ENCODE results near the gene PDIA3. TPM values are rescaled to one million over a fixed set of nuclear protein-coding genes. Genes with fewer than 3 reads are reported as not detected.
"Not testable (repeated sequence)": the region's sequence is repeated elsewhere in the genome, so short reads cannot be mapped to it uniquely, and the experiment has no call there.

The PDIA3 gene
- total RNA-seq, 4 donors from 2014 or later: 74.6 to 155 (median 129) TPM

GRCh38 chr15:43808435-43808950, 62.3 kb downstream of the PDIA3 start:
- Histone ChIP-seq H3K27me3 (no peaks in the 10 kb centered on the region), H3K27ac (no peak overlapping the region), H3K36me3 (peaks cover 23 to 100% (median 65%) of the 10 kb centered on the region in 3 donors), H3K4me3 (no peak overlapping the region), H3K9me3 (no peaks in the 10 kb centered on the region), H3K4me1 (no peaks in the 10 kb centered on the region)
- intact Hi-C loops (cut with DNase I): no loop called here
- WGBS, 2 donors: 89 to 97% methylated on average over 5 of the region's 5 CpGs
- TF ChIP-seq POLR2A (IDR thresholded peaks at IDR 0.05) (no peak), CTCF (IDR thresholded peaks at IDR 0.05) (no peak)
- no peak for DNase-seq

- TF ChIP-seq POLR2A (IDR thresholded peaks at IDR 0.05) (no peak), CTCF (IDR thresholded peaks at IDR 0.05) (no peak)
- Histone ChIP-seq H3K27ac (no peak overlapping the region), H3K27me3 (no peaks in the 10 kb centered on the region), H3K9me3 (no peaks in the 10 kb centered on the region), H3K36me3 (peaks cover 26 to 100% (median 71%) of the 10 kb centered on the region in 3 donors), H3K4me3 (no peak overlapping the region), H3K4me1 (no peaks in the 10 kb centered on the region)
- intact Hi-C loops (cut with DNase I): no loop called here
- WGBS, 2 donors: 80 to 84% methylated on average over 6 of the region's 6 CpGs
- no peak for DNase-seq
These were observed 62.9 kb downstream of the PDIA3 start for GRCh38 chr15:43808960-43809678.

GRCh38 chr15:43815064-43815463, 68.8 kb downstream of the PDIA3 start:
- peaks cover 20 to 96% (median 46%) of the 10 kb centered on the region in 3 donors for H3K36me3 ChIP-seq
- H3K27ac ChIP-seq; H3K4me3 ChIP-seq; H3K27me3 ChIP-seq; DNase-seq; H3K9me3 ChIP-seq; intact Hi-C loops (cut with DNase I); H3K4me1 ChIP-seq: not testable (repeated sequence)
- WGBS, 2 donors: 94 to 95% methylated on average over 5 of the region's 5 CpGs

GRCh38 chr15:43821505-43821904, 75.3 kb downstream of the PDIA3 start:
- Histone ChIP-seq H3K27me3 (no peaks in the 10 kb centered on the region), H3K4me3 (no peak overlapping the region), H3K4me1 (peaks cover 15 to 61% (median 23%) of the 10 kb centered on the region in 3 donors), H3K36me3 (peaks cover 0 to 43% (median 0%) of the 10 kb centered on the region in 3 donors), H3K9me3 (no peaks in the 10 kb centered on the region), H3K27ac (no peak overlapping the region)
- intact Hi-C loops (cut with DNase I): no loop called here
- no peak for DNase-seq
- no peak for TF ChIP-seq CTCF (IDR thresholded peaks at IDR 0.05)
- no peak for TF ChIP-seq POLR2A (IDR thresholded peaks at IDR 0.05)
- 50 to 59% methylated on average over 3 of the region's 3 CpGs for WGBS, 2 donors

Small RNA genes within 50 kb of the gene (small RNA-seq; reads per million reads assigned to genes)
- gene MIR1282 (0 reads per million in 4 donors), gene RNU6-353P (0 reads per million in 4 donors), gene RNU6-354P (0 reads per million in 4 donors)

Other genes with a start within 250 kb of the PDIA3 start
- gene MAP1A, start 228.8 kb upstream of the PDIA3 start, total RNA-seq: 1 to 10 TPM in 2 of 4 donors, under 1 TPM in 2; 0.53 to 5.9 (median 2.3) TPM
- 10 to 100 TPM; 21.4 to 33.0 (median 26.7) TPM for gene PPIP5K1, start 156.2 kb upstream of the PDIA3 start, total RNA-seq
- gene CKMT1B, start 152.4 kb upstream of the PDIA3 start, total RNA-seq: 100 to 1,000 TPM in 2 of 4 donors, 10 to 100 TPM in 2; 60.7 to 159 (median 87.4) TPM
- 1 to 10 TPM in 1 of 4 donors, under 1 TPM in 1, not detected in 2; 0.03 to 1.1 TPM for gene STRC, start 127.6 kb upstream of the PDIA3 start, total RNA-seq
- gene CATSPER2, start 97.6 kb upstream of the PDIA3 start, total RNA-seq: 1 to 10 TPM in 3 of 4 donors, not detected in 1; 2.4 to 3.8 (median 2.7) TPM
- gene CKMT1A, start 52.6 kb upstream of the PDIA3 start, total RNA-seq: 100 to 1,000 TPM in 2 of 4 donors, 10 to 100 TPM in 2; 53.1 to 128 (median 93.6) TPM
- gene ELL3, start 30.5 kb downstream of the PDIA3 start, total RNA-seq: 10 to 100 TPM; 16.9 to 40.4 (median 29.9) TPM
- 100 to 1,000 TPM; 520 to 903 (median 765) TPM for gene SERF2, start 45.9 kb downstream of the PDIA3 start, total RNA-seq
- under 1 TPM in 1 of 4 donors, not detected in 3; 0.19 TPM for gene SERINC4, start 53.8 kb downstream of the PDIA3 start, total RNA-seq
- 1 to 10 TPM; 2.0 to 9.3 (median 5.8) TPM for gene HYPK, start 54.2 kb downstream of the PDIA3 start, total RNA-seq
- 10 to 100 TPM; 14.5 to 21.6 (median 18.4) TPM for gene MFAP1, start 78.3 kb downstream of the PDIA3 start, total RNA-seq
- gene WDR76, start 80.6 kb downstream of the PDIA3 start, total RNA-seq: 10 to 100 TPM in 2 of 4 donors, 1 to 10 TPM in 2; 4.6 to 15.8 (median 10.3) TPM

Data from esophagus squamous epithelium (tissue), 5 donors.